Esophagus squamous epithelium (tissue), 4 donors: ENCODE data around the gene CSMD2.

Experiments used
- POLR2A ChIP-seq, 4 donors: fragments of 450-650 bp; IDR thresholded peaks; one replicate each; pipeline ENCODE4 v1.6.1; 2017; ENCODE audit warnings: antibody characterized with exemption in 4 of 4, mild to moderate bottlenecking in 4 of 4, moderate library complexity in 3 of 4
- TF ChIP-seq, protein P1 (sequence below), 6 experiments: fragments of 450-650 bp in 4 of 6; fragments of 200-600 bp in 2 of 6; sonication (generic) in 2 of 6; IDR thresholded peaks; one replicate each; pipeline ENCODE4 v1.5.1; 2016 to 2019; ENCODE audit warnings: antibody characterized with exemption in 6 of 6, mild to moderate bottlenecking in 4 of 6, moderate library complexity in 4 of 6

DNA sequence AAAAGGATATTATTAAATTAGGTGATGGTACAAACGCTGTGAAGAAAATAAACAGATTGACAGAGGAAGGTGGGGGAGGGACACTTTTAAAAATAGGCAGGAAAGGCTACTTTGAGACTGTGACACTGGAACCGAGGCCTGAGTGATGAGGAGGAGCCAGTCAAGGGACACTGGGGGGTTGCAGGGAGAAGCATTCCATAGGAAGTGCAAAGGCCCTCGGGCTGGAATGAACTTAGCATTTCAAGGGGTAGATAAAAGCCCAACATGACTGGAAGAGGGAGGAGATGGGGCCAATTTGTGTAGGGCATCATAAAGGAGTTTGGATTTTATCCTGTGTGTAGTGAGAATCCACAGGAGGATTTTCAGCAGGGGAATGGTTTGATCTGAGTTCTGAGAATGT lies 27.6 kb upstream of the CSMD2 start:
- TF ChIP-seq, protein P1, sequence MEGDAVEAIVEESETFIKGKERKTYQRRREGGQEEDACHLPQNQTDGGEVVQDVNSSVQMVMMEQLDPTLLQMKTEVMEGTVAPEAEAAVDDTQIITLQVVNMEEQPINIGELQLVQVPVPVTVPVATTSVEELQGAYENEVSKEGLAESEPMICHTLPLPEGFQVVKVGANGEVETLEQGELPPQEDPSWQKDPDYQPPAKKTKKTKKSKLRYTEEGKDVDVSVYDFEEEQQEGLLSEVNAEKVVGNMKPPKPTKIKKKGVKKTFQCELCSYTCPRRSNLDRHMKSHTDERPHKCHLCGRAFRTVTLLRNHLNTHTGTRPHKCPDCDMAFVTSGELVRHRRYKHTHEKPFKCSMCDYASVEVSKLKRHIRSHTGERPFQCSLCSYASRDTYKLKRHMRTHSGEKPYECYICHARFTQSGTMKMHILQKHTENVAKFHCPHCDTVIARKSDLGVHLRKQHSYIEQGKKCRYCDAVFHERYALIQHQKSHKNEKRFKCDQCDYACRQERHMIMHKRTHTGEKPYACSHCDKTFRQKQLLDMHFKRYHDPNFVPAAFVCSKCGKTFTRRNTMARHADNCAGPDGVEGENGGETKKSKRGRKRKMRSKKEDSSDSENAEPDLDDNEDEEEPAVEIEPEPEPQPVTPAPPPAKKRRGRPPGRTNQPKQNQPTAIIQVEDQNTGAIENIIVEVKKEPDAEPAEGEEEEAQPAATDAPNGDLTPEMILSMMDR (IDR thresholded peaks at IDR 0.05) = no peak
- no peak for TF ChIP-seq POLR2A (IDR thresholded peaks at IDR 0.05)
